ENCODE results near the gene MRGPRF.

The MRGPRF gene

GRCh38 chr11:69004411-69005182 lies 8.4 kb downstream of the MRGPRF start:
- TF ChIP-seq CTCF (IDR thresholded peaks at IDR 0.05), result no peak
- no peak for TF ChIP-seq ZFX (IDR thresholded peaks at IDR 0.05; ENCODE audit: borderline replicate concordance)
- no peak overlapping the region for H3K27ac ChIP-seq

GRCh38 chr11:69003866-69004367 lies 9.1 kb downstream of the MRGPRF start:
- H3K27ac ChIP-seq, result no peak overlapping the region
- TF ChIP-seq ZFX (IDR thresholded peaks at IDR 0.05; ENCODE audit: borderline replicate concordance), result no peak
- no peak for TF ChIP-seq CTCF (IDR thresholded peaks at IDR 0.05)

- TF ChIP-seq CTCF (IDR thresholded peaks at IDR 0.05), result no peak
- TF ChIP-seq ZFX (IDR thresholded peaks at IDR 0.05; ENCODE audit: borderline replicate concordance), result no peak
- H3K27ac ChIP-seq, result no peak overlapping the region
Measured at GRCh38 chr11:69003301-69003865, 9.7 kb downstream of the MRGPRF start.

GRCh38 chr11:69002570-69003231 lies 10.3 kb downstream of the MRGPRF start:
- TF ChIP-seq ZFX (IDR thresholded peaks at IDR 0.05; ENCODE audit: borderline replicate concordance) (no peak), CTCF (IDR thresholded peaks at IDR 0.05) (no peak)

GRCh38 chr11:69002110-69002569 lies 10.9 kb downstream of the MRGPRF start:
- H3K27ac ChIP-seq, result no peak overlapping the region
- TF ChIP-seq ZFX (IDR thresholded peaks at IDR 0.05; ENCODE audit: borderline replicate concordance) (no peak), CTCF (IDR thresholded peaks at IDR 0.05) (no peak)

More at GRCh38 chr11:69002570-69003231, 10.3 kb downstream of the MRGPRF start:
- no peak overlapping the region for H3K27ac ChIP-seq

GRCh38 chr11:69001243-69002081 lies 11.6 kb downstream of the MRGPRF start:
- no peak overlapping the region for H3K27ac ChIP-seq
- TF ChIP-seq ZFX (IDR thresholded peaks at IDR 0.05; ENCODE audit: borderline replicate concordance), result no peak
- TF ChIP-seq CTCF (IDR thresholded peaks at IDR 0.05), result no peak

Data from 22Rv1 (cell line).